Neural cell (in vitro differentiated cells): ENCODE results near the gene FREM2. TPM values are rescaled to one million over a fixed set of nuclear protein-coding genes. Genes with fewer than 3 reads are reported as not detected.

ENCODE experiments used
- H2AFZ ChIP-seq: fragments of 200-600, 300-800 bp; sonication (generic), shearing (Covaris generic); 2 replicates; pipeline ENCODE4 v1.6.0; 2014; ENCODE audit warnings: low read depth, mild to moderate bottlenecking, antibody characterized with exemption, low read length, moderate library complexity
- H3F3A ChIP-seq: fragments of 200-600 bp; shearing (Covaris generic); 2 replicates; pipeline ENCODE4 v1.6.1; 2016; ENCODE audit warnings: mild to moderate bottlenecking, moderate library complexity, mixed read lengths, antibody characterized with exemption, low read length; ENCODE audit not compliant: insufficient read depth, poor library complexity, severe bottlenecking
- H3K27ac ChIP-seq: fragments of 200-600, 300-800 bp; sonication (generic), shearing (Covaris generic); 2 replicates; pipeline ENCODE4 v1.5.1; 2014; ENCODE audit warnings: mild to moderate bottlenecking, low read length, moderate library complexity
- H3K27me3 ChIP-seq: fragments of 300-800, 200-600 bp; sonication (generic), shearing (Covaris generic); 2 replicates; pipeline ENCODE4 v1.6.0; 2014; ENCODE audit warnings: mild to moderate bottlenecking, low read depth, low read length, moderate library complexity; ENCODE audit not compliant: insufficient read depth
- H3K36me3 ChIP-seq: fragments of 300-800, 200-600 bp; sonication (generic), shearing (Covaris generic); 2 replicates; pipeline ENCODE4 v1.5.1; 2014; ENCODE audit warnings: mild to moderate bottlenecking, antibody characterized with exemption, low read length, moderate library complexity; ENCODE audit not compliant: insufficient read depth
- H3K4me2 ChIP-seq: fragments of 300-800, 200-600 bp; sonication (generic), shearing (Covaris generic); 2 replicates; pipeline ENCODE4 v1.6.0; 2014; ENCODE audit warnings: mild to moderate bottlenecking, low read length
- H3K4me3 ChIP-seq: fragments of 300-800, 200-600 bp; sonication (generic), shearing (Covaris generic); 2 replicates; pipeline ENCODE4 v1.5.1; 2014; ENCODE audit warnings: mild to moderate bottlenecking, low read length, moderate library complexity
- H3K79me2 ChIP-seq: fragments of 200-600 bp; shearing (Covaris generic); replicated peaks from 2 replicates; pipeline ENCODE4 v1.6.0; 2014; ENCODE audit warnings: mild to moderate bottlenecking, low read length, moderate library complexity; ENCODE audit not compliant: insufficient read depth
- H3K9ac ChIP-seq: fragments of 300-800, 200-600 bp; sonication (generic), shearing (Covaris generic); 2 replicates; pipeline ENCODE4 v1.6.1; 2016; ENCODE audit warnings: mild to moderate bottlenecking, low read length, mixed read lengths
- H3K9me2 ChIP-seq: fragments of 200-600 bp; shearing (Covaris generic); 2 replicates; pipeline ENCODE4 v1.6.1; 2016; ENCODE audit warnings: mild to moderate bottlenecking, low read length, mixed read lengths; ENCODE audit not compliant: insufficient read depth
- H3K9me3 ChIP-seq: fragments of 200-600, 300-800 bp; sonication (generic), shearing (Covaris generic); 2 replicates; pipeline ENCODE4 v1.6.1; 2016; ENCODE audit warnings: mild to moderate bottlenecking, mixed run types, low read length, moderate library complexity, mixed read lengths
- H4K20me1 ChIP-seq: fragments of 200-600 bp; shearing (Covaris generic); 2 replicates; pipeline ENCODE4 v1.6.1; 2016; ENCODE audit warnings: mild to moderate bottlenecking, mixed run types; ENCODE audit not compliant: insufficient read depth
- EP300 ChIP-seq: fragments of 450-650 bp; conservative IDR thresholded peaks from 2 replicates; pipeline ENCODE4 v1.6.1; 2014; ENCODE audit warnings: antibody characterized with exemption, mild to moderate bottlenecking, moderate library complexity; ENCODE audit not compliant: poor library complexity, severe bottlenecking
- EZH2 ChIP-seq: fragments of 200-600, 300-800 bp; shearing (Covaris generic), sonication (generic); IDR thresholded peaks from 2 replicates; pipeline ENCODE4 v1.6.1; 2014; ENCODE audit warnings: antibody characterized with exemption, low read length, borderline replicate concordance, mild to moderate bottlenecking; ENCODE audit not compliant: insufficient read depth, poor library complexity, severe bottlenecking
- MXI1 ChIP-seq: fragments of 450-650 bp; conservative IDR thresholded peaks from 2 replicates; pipeline ENCODE4 v1.6.1; 2014; ENCODE audit warnings: antibody characterized with exemption, mild to moderate bottlenecking; ENCODE audit not compliant: poor library complexity, severe bottlenecking
- POLR2AphosphoS5 ChIP-seq: IDR thresholded peaks from 2 replicates; pipeline ENCODE4 v1.6.1; 2012
- RAD21 ChIP-seq: fragments of 450-650 bp; conservative IDR thresholded peaks from 2 replicates; pipeline ENCODE4 v1.6.1; 2014; ENCODE audit warnings: antibody characterized with exemption, mild to moderate bottlenecking, moderate library complexity
- REST ChIP-seq: IDR thresholded peaks from 2 replicates; pipeline ENCODE4 v1.6.1; 2012; ENCODE audit warnings: borderline replicate concordance
- SMC3 ChIP-seq: fragments of 450-650 bp; conservative IDR thresholded peaks from 2 replicates; pipeline ENCODE4 v1.6.1; 2014; ENCODE audit warnings: antibody characterized with exemption, mild to moderate bottlenecking, moderate library complexity; ENCODE audit not compliant: poor library complexity
- TAF1 ChIP-seq: IDR thresholded peaks from 2 replicates; pipeline ENCODE4 v1.6.1; 2012; ENCODE audit warnings: low read depth
- polyA plus RNA-seq: library from polyadenylated mRNA; depleted of rRNA; stranded (reverse); fragments of >200 nt; gene quantifications from 2 replicates; pipeline ENCODE4 v1.2.3, GENCODE V29; 2014
- TF ChIP-seq, protein P1 (sequence below): fragments of 450-650 bp; IDR thresholded peaks from 2 replicates; pipeline ENCODE4 v1.5.1; 2014; ENCODE audit warnings: antibody characterized with exemption, mild to moderate bottlenecking, moderate library complexity; ENCODE audit not compliant: poor library complexity, severe bottlenecking

The FREM2 gene
- polyA plus RNA-seq, 1 donor from 2014 or later: 0.19 TPM

GRCh38 chr13:38763446-38764381 lies 76.8 kb downstream of the FREM2 start:
- no peaks in the 10 kb centered on the region for H3K79me2 ChIP-seq
- H3K9ac ChIP-seq: no peak overlapping the region
- H3K9me3 ChIP-seq: no peaks in the 10 kb centered on the region
- no peaks in the 10 kb centered on the region for H3K9me2 ChIP-seq
- no peak overlapping the region for H3K4me3 ChIP-seq
- H4K20me1 ChIP-seq: no peaks in the 10 kb centered on the region
- no peaks in the 10 kb centered on the region for H3F3A ChIP-seq
- no peak overlapping the region for H3K27ac ChIP-seq
- no peaks in the 10 kb centered on the region for H3K27me3 ChIP-seq
- H3K4me2 ChIP-seq: no peak overlapping the region
- no peak overlapping the region for H2AFZ ChIP-seq
- no peak for TF ChIP-seq EZH2
- no peak for TF ChIP-seq POLR2AphosphoS5
- TF ChIP-seq MXI1: no peak
- peak; percentile 81 for TF ChIP-seq RAD21
- TF ChIP-seq, protein P1, sequence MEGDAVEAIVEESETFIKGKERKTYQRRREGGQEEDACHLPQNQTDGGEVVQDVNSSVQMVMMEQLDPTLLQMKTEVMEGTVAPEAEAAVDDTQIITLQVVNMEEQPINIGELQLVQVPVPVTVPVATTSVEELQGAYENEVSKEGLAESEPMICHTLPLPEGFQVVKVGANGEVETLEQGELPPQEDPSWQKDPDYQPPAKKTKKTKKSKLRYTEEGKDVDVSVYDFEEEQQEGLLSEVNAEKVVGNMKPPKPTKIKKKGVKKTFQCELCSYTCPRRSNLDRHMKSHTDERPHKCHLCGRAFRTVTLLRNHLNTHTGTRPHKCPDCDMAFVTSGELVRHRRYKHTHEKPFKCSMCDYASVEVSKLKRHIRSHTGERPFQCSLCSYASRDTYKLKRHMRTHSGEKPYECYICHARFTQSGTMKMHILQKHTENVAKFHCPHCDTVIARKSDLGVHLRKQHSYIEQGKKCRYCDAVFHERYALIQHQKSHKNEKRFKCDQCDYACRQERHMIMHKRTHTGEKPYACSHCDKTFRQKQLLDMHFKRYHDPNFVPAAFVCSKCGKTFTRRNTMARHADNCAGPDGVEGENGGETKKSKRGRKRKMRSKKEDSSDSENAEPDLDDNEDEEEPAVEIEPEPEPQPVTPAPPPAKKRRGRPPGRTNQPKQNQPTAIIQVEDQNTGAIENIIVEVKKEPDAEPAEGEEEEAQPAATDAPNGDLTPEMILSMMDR: peak; percentile 79
- peak; percentile 89 for TF ChIP-seq SMC3
- no peaks in the 10 kb centered on the region for H3K36me3 ChIP-seq

- Histone ChIP-seq H3F3A (no peaks in the 10 kb centered on the region), H3K4me3 (no peak overlapping the region), H3K9me3 (no peaks in the 10 kb centered on the region), H3K27me3 (no peaks in the 10 kb centered on the region), H3K9ac (no peak overlapping the region), H3K4me2 (no peak overlapping the region), H3K36me3 (no peaks in the 10 kb centered on the region), H2AFZ (no peak overlapping the region), H4K20me1 (no peaks in the 10 kb centered on the region), H3K9me2 (no peaks in the 10 kb centered on the region), H3K27ac (no peak overlapping the region), H3K79me2 (no peaks in the 10 kb centered on the region)
- no peak for TF ChIP-seq SMC3
- TF ChIP-seq EZH2: no peak
- TF ChIP-seq POLR2AphosphoS5: no peak
- TF ChIP-seq, protein P1: no peak
- no peak for TF ChIP-seq RAD21
- TF ChIP-seq TAF1: no peak
- no peak for TF ChIP-seq EP300
- TF ChIP-seq REST: no peak
- TF ChIP-seq MXI1: no peak
Observed at GRCh38 chr13:38766799-38767198, 79.9 kb downstream of the FREM2 start.
